ENCODE measurements around the gene HOXA7.

The HOXA7 gene

GRCh38 chr7:27182285-27182841, 25.9 kb upstream of the HOXA7 start:
- no peak for DNase-seq (ENCODE audit: low spot score)

GRCh38 chr7:27181795-27182275, 25.4 kb upstream of the HOXA7 start:
- DNase-seq (ENCODE audit: low spot score) = no peak

- DNase-seq (ENCODE audit: low spot score) = no peak
These were observed 24.3 kb upstream of the HOXA7 start for GRCh38 chr7:27180431-27181420.

- peak; percentile 63 for DNase-seq (ENCODE audit: low spot score)
These were observed 23.3 kb upstream of the HOXA7 start for GRCh38 chr7:27179503-27180430.

- DNase-seq (ENCODE audit: low spot score) = no peak
These were observed 22.6 kb upstream of the HOXA7 start for GRCh38 chr7:27179030-27179429.

GRCh38 chr7:27178366-27178765, 21.9 kb upstream of the HOXA7 start:
- no peak for DNase-seq (ENCODE audit: low spot score)

- no peak for DNase-seq (ENCODE audit: low spot score)
These were observed 21.4 kb upstream of the HOXA7 start for GRCh38 chr7:27177795-27178320.

- no peak for DNase-seq (ENCODE audit: low spot score)
These were observed 20.7 kb upstream of the HOXA7 start for GRCh38 chr7:27176962-27177794.

GRCh38 chr7:27176524-27176845, 20.0 kb upstream of the HOXA7 start:
- no peak for DNase-seq (ENCODE audit: low spot score)

- DNase-seq (ENCODE audit: low spot score) = no peak
These were observed 19.4 kb upstream of the HOXA7 start for GRCh38 chr7:27175626-27176523.

- peak; percentile 78 for DNase-seq (ENCODE audit: low spot score)
These were observed 18.6 kb upstream of the HOXA7 start for GRCh38 chr7:27174874-27175625.

GRCh38 chr7:27173956-27174873, 17.7 kb upstream of the HOXA7 start, which contains the start of gene HOXA10:
Gene HOXA10, minus strand, starts transcription at chr7:27174320. Its CDS starts 14 bp downstream, at chr7:27174306.
- no peak for DNase-seq (ENCODE audit: low spot score)

GRCh38 chr7:27173511-27173955, 17.1 kb upstream of the HOXA7 start:
- no peak for DNase-seq (ENCODE audit: low spot score)

GRCh38 chr7:27172823-27173510, 16.5 kb upstream of the HOXA7 start:
- DNase-seq (ENCODE audit: low spot score) = peak; percentile 27

GRCh38 chr7:27172315-27172774, 15.9 kb upstream of the HOXA7 start:
- peak; percentile 17 for DNase-seq (ENCODE audit: low spot score)

GRCh38 chr7:27171637-27172314, 15.3 kb upstream of the HOXA7 start:
- DNase-seq (ENCODE audit: low spot score) = peak; percentile 56

- DNase-seq (ENCODE audit: low spot score) = peak; percentile 51
These were observed 14.8 kb upstream of the HOXA7 start for GRCh38 chr7:27171325-27171636.
